Smooth muscle cell (in vitro differentiated cells): ENCODE data around the gene TMEM8B. TPM values are rescaled to one million over a fixed set of nuclear protein-coding genes. Genes with fewer than 3 reads are reported as not detected.

ENCODE experiments used
- DNase-seq: peaks from one replicate; lab custom pipeline; 2025; ENCODE audit not compliant: unreplicated experiment; lab: John Stamatoyannopoulos, UW
- H2AFZ ChIP-seq: fragments of 200-600 bp; sonication (generic); 2 replicates; pipeline ENCODE4 v1.6.0; 2016; ENCODE audit warnings: antibody characterized with exemption, low read depth, mild to moderate bottlenecking
- H3F3A ChIP-seq: fragments of 200-600 bp; sonication (generic); 2 replicates; pipeline ENCODE4 v1.6.0; 2017; ENCODE audit warnings: antibody characterized with exemption, low read depth
- H3K27ac ChIP-seq: fragments of 200-600 bp; sonication (generic); 2 replicates; pipeline ENCODE4 v1.5.1; 2016; ENCODE audit warnings: low read depth, mild to moderate bottlenecking
- H3K27me3 ChIP-seq: fragments of 200-600 bp; sonication (generic); 2 replicates; pipeline ENCODE4 v1.6.1; 2016; ENCODE audit warnings: low read depth, mild to moderate bottlenecking
- H3K36me3 ChIP-seq: fragments of 200-600 bp; sonication (generic); 2 replicates; pipeline ENCODE4 v1.5.1; 2016; ENCODE audit warnings: low read depth
- H3K4me1 ChIP-seq: fragments of 200-600 bp; sonication (generic); 2 replicates; pipeline ENCODE4 v1.5.1; 2016; ENCODE audit warnings: low read depth
- H3K4me2 ChIP-seq: fragments of 200-600 bp; sonication (generic); 2 replicates; pipeline ENCODE4 v1.6.0; 2016; ENCODE audit warnings: mild to moderate bottlenecking
- H3K4me3 ChIP-seq: fragments of 200-600 bp; sonication (generic); 2 replicates; pipeline ENCODE4 v1.5.1; 2016; ENCODE audit warnings: mild to moderate bottlenecking
- H3K79me2 ChIP-seq: fragments of 200-600 bp; sonication (generic); 2 replicates; pipeline ENCODE4 v1.6.0; 2016; ENCODE audit warnings: low read depth, mild to moderate bottlenecking
- H3K9ac ChIP-seq: fragments of 200-600 bp; sonication (generic); 2 replicates; pipeline ENCODE4 v1.6.0; 2016; ENCODE audit warnings: low read depth
- H3K9me3 ChIP-seq: fragments of 200-600 bp; sonication (generic); replicated peaks from 2 replicates; pipeline ENCODE4 v1.5.1; 2016; ENCODE audit warnings: low read depth
- H4K20me1 ChIP-seq: fragments of 200-600 bp; sonication (generic); 2 replicates; pipeline ENCODE4 v1.6.0; 2016; ENCODE audit warnings: low read depth
- WGBS: methylation state at CpG from one replicate; pipeline ENCODE4 v1.1.7; 2016; ENCODE audit warnings: low lambda C conversion rate; 5-methylcytosine and 5-hydroxymethylcytosine counted together
- polyA plus RNA-seq: library from polyadenylated mRNA; unstranded; fragments of >200 nt; fragmentation: Nextera tagmentation; extraction: Ambion mirVana; gene quantifications from 2 replicates; pipeline ENCODE4 v1.2.1, GENCODE V29; 2016
- total RNA-seq: library from RNA; depleted of rRNA; stranded (reverse); fragments of >200 nt; gene quantifications from 2 replicates; pipeline ENCODE4 v1.2.3, GENCODE V29; 2014
- TF ChIP-seq, protein P1 (sequence below): fragments of 200-600 bp; sonication (generic); IDR thresholded peaks from 2 replicates; pipeline ENCODE4 v1.5.1; 2017; ENCODE audit warnings: borderline replicate concordance, mild to moderate bottlenecking, antibody characterized with exemption; ENCODE audit not compliant: insufficient read depth, poor library complexity, severe bottlenecking

Gene TMEM8B
- 4.5 and 4.9 TPM in 2 replicates for total RNA-seq
- 12.4 and 18.7 TPM in 2 replicates for polyA plus RNA-seq

- H3K4me3 ChIP-seq, result peak within 1 kb of the TSS; percentile 97
- TF ChIP-seq, protein P1, sequence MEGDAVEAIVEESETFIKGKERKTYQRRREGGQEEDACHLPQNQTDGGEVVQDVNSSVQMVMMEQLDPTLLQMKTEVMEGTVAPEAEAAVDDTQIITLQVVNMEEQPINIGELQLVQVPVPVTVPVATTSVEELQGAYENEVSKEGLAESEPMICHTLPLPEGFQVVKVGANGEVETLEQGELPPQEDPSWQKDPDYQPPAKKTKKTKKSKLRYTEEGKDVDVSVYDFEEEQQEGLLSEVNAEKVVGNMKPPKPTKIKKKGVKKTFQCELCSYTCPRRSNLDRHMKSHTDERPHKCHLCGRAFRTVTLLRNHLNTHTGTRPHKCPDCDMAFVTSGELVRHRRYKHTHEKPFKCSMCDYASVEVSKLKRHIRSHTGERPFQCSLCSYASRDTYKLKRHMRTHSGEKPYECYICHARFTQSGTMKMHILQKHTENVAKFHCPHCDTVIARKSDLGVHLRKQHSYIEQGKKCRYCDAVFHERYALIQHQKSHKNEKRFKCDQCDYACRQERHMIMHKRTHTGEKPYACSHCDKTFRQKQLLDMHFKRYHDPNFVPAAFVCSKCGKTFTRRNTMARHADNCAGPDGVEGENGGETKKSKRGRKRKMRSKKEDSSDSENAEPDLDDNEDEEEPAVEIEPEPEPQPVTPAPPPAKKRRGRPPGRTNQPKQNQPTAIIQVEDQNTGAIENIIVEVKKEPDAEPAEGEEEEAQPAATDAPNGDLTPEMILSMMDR, result no peak
- peak within 1 kb of the TSS; percentile 99 for H2AFZ ChIP-seq
- peak within 1 kb of the TSS; percentile 85 for H3K27ac ChIP-seq
- peaks cover 8% of the 10 kb centered on the region for H3K4me1 ChIP-seq
- peak within 1 kb of the TSS; percentile 91 for H3K9ac ChIP-seq
- no peaks in the 10 kb centered on the region for H3K9me3 ChIP-seq
- WGBS, result under 1% methylated on average over 22 of the region's 53 CpGs
- peak; percentile 96 for DNase-seq
- peak within 1 kb of the TSS; percentile 99 for H3K4me2 ChIP-seq
- H4K20me1 ChIP-seq, result no peaks in the 10 kb centered on the region
- peaks cover 9% of the 10 kb centered on the region for H3K79me2 ChIP-seq
- no peaks in the 10 kb centered on the region for H3K36me3 ChIP-seq
- H3K27me3 ChIP-seq, result no peaks in the 10 kb centered on the region
- peaks cover 7% of the 10 kb centered on the region for H3F3A ChIP-seq
Measured at GRCh38 chr9:35829084-35829763, at the start of gene TMEM8B. Gene TMEM8B, plus strand, starts transcription at chr9:35829228. Its CDS starts 220 bp downstream, at chr9:35829448.

- Histone ChIP-seq H3K9ac (no peak overlapping the region), H3K9me3 (no peaks in the 10 kb centered on the region), H3K4me1 (peaks cover under 1% of the 10 kb centered on the region), H3F3A (no peaks in the 10 kb centered on the region), H3K4me2 (no peak overlapping the region), H3K4me3 (no peak overlapping the region), H3K79me2 (no peaks in the 10 kb centered on the region), H3K27ac (no peak overlapping the region), H3K36me3 (no peaks in the 10 kb centered on the region), H2AFZ (no peak overlapping the region), H4K20me1 (no peaks in the 10 kb centered on the region), H3K27me3 (peaks cover 21% of the 10 kb centered on the region)
- no peak for DNase-seq
- WGBS, result 80% methylated on average over 1 of the region's 2 CpGs
- TF ChIP-seq, protein P1, result no peak
Measured at GRCh38 chr9:35781066-35781465, 48.0 kb upstream of the TMEM8B start.

DNA sequence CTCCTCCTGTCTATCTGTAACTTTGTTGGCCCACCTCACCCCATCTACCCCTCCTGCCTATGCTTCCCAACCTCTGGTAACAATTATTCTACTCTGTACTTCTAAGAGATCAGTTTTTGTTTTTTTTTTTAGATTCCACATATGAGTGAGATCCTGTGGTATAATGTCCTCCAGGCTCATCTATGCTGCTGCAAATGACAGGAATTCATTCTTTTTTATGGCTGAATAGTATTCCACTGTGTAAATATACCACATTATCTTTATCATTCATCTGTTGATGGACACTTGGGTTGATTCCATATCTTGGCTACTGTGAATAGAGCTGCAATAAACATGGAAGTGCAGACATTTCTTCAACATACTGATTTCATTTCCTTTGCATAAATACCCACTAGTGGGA lies 45.6 kb upstream of the TMEM8B start:
- H3K4me3 ChIP-seq, result no peak overlapping the region
- no peak for DNase-seq
- H3K9me3 ChIP-seq, result no peaks in the 10 kb centered on the region
- H3K36me3 ChIP-seq, result no peaks in the 10 kb centered on the region
- TF ChIP-seq, protein P1, result no peak
- H3F3A ChIP-seq, result no peaks in the 10 kb centered on the region
- peaks cover 21% of the 10 kb centered on the region for H3K27me3 ChIP-seq
- H3K9ac ChIP-seq, result no peak overlapping the region
- H2AFZ ChIP-seq, result no peak overlapping the region
- no peaks in the 10 kb centered on the region for H3K79me2 ChIP-seq
- no peaks in the 10 kb centered on the region for H4K20me1 ChIP-seq
- H3K4me2 ChIP-seq, result no peak overlapping the region
- no peak overlapping the region for H3K27ac ChIP-seq
- H3K4me1 ChIP-seq, result no peaks in the 10 kb centered on the region

- Histone ChIP-seq H3K4me2 (no peak overlapping the region), H2AFZ (no peak overlapping the region), H3K36me3 (no peaks in the 10 kb centered on the region), H3K4me3 (no peak overlapping the region), H4K20me1 (no peaks in the 10 kb centered on the region), H3K9ac (no peak overlapping the region), H3K27ac (no peak overlapping the region), H3K4me1 (peaks cover 12% of the 10 kb centered on the region), H3K9me3 (no peaks in the 10 kb centered on the region), H3F3A (no peaks in the 10 kb centered on the region), H3K79me2 (no peaks in the 10 kb centered on the region), H3K27me3 (no peaks in the 10 kb centered on the region)
- WGBS, result 86% methylated on average over 2 of the region's 2 CpGs
- no peak for DNase-seq
- TF ChIP-seq, protein P1, result no peak
Measured at GRCh38 chr9:35789541-35789940, 39.5 kb upstream of the TMEM8B start.
